H9 (cell line): Measurements from ENCODE around the gene C19orf25. TPM values are rescaled to one million over a fixed set of nuclear protein-coding genes. Genes with fewer than 3 reads are reported as not detected.

Experiments used
- DNase-seq: peaks from one replicate; pipeline ENCODE4 v3.0.0-alpha.2; 2017
- H2AFZ ChIP-seq: one replicate; pipeline ENCODE4 v1.6.1; 2013; ENCODE audit warnings: mild to moderate bottlenecking, low read length, control low read depth, moderate library complexity
- H2AK5ac ChIP-seq: 2 replicates; pipeline ENCODE4 v1.6.1; 2013; ENCODE audit warnings: low read length, control low read depth, mixed read lengths; ENCODE audit not compliant: insufficient read length
- H2BK120ac ChIP-seq: one replicate; pipeline ENCODE4 v1.6.1; 2013; ENCODE audit warnings: low read depth, mild to moderate bottlenecking, low read length, control low read depth, inconsistent platforms; ENCODE audit not compliant: poor library complexity, severe bottlenecking
- H2BK12ac ChIP-seq: 2 replicates; pipeline ENCODE4 v1.6.1; 2013; ENCODE audit warnings: low read length, control low read depth, mixed read lengths, low read depth; ENCODE audit not compliant: insufficient read length
- H2BK15ac ChIP-seq: 2 replicates; pipeline ENCODE4 v1.6.1; 2013; ENCODE audit warnings: low read depth, low read length, control low read depth
- H2BK20ac ChIP-seq: one replicate; pipeline ENCODE4 v1.6.1; 2013; ENCODE audit warnings: low read depth, mild to moderate bottlenecking, low read length, control low read depth, inconsistent platforms; ENCODE audit not compliant: poor library complexity, severe bottlenecking
- H2BK5ac ChIP-seq: 2 replicates; pipeline ENCODE4 v1.6.1; 2013; ENCODE audit warnings: low read length, control low read depth, mixed read lengths; ENCODE audit not compliant: insufficient read length
- H3K14ac ChIP-seq: 2 replicates; pipeline ENCODE4 v1.6.1; 2013; ENCODE audit warnings: low read length, control low read depth; ENCODE audit not compliant: insufficient read depth
- H3K18ac ChIP-seq: 2 replicates; pipeline ENCODE4 v1.6.1; 2013; ENCODE audit warnings: low read depth, mild to moderate bottlenecking, mixed read lengths, low read length, control low read depth; ENCODE audit not compliant: insufficient read length
- H3K23ac ChIP-seq: 2 replicates; pipeline ENCODE4 v1.6.1; 2013; ENCODE audit warnings: low read length, control low read depth, mixed read lengths, low read depth; ENCODE audit not compliant: insufficient read length
- H3K23me2 ChIP-seq: 2 replicates; pipeline ENCODE4 v1.6.1; 2013; ENCODE audit warnings: low read depth, mild to moderate bottlenecking, mixed read lengths, low read length, control low read depth; ENCODE audit not compliant: insufficient read length, poor library complexity, severe bottlenecking
- H3K27ac ChIP-seq: 2 replicates; pipeline ENCODE4 v1.5.1; 2013; ENCODE audit warnings: low read length, control low read depth, mixed read lengths, low read depth; ENCODE audit not compliant: insufficient read length
- H3K27me3 ChIP-seq: 2 replicates; pipeline ENCODE4 v1.6.1; 2013; ENCODE audit warnings: low read length, control low read depth, inconsistent platforms; ENCODE audit not compliant: insufficient read depth
- H3K4ac ChIP-seq: 2 replicates; pipeline ENCODE4 v1.6.1; 2013; ENCODE audit warnings: low read depth, mild to moderate bottlenecking, control low read depth, inconsistent platforms, low read length, moderate library complexity
- H3K4me1 ChIP-seq: 2 replicates; pipeline ENCODE4 v1.6.1; 2013; ENCODE audit warnings: low read length, control low read depth, inconsistent platforms; ENCODE audit not compliant: insufficient read depth
- H3K4me2 ChIP-seq: 2 replicates; pipeline ENCODE4 v1.6.1; 2013; ENCODE audit warnings: low read length, control low read depth, mixed read lengths; ENCODE audit not compliant: insufficient read length, insufficient read depth
- H3K56ac ChIP-seq: 2 replicates; pipeline ENCODE4 v1.6.1; 2013; ENCODE audit warnings: low read depth, mild to moderate bottlenecking, mixed read lengths, low read length, control low read depth; ENCODE audit not compliant: insufficient read length
- H3K79me1 ChIP-seq: 2 replicates; pipeline ENCODE4 v1.6.1; 2013; ENCODE audit warnings: low read depth, mild to moderate bottlenecking, moderate library complexity, low read length, control low read depth, inconsistent platforms; ENCODE audit not compliant: insufficient read depth, poor library complexity, severe bottlenecking
- H3K79me2 ChIP-seq: 2 replicates; pipeline ENCODE4 v1.6.1; 2013; ENCODE audit warnings: low read length, control low read depth, inconsistent platforms; ENCODE audit not compliant: insufficient read depth
- H3K9ac ChIP-seq: 2 replicates; pipeline ENCODE4 v1.6.1; 2013; ENCODE audit warnings: low read length, control low read depth, mixed read lengths; ENCODE audit not compliant: insufficient read length; ENCODE audit errors: extremely low read depth
- H3K9me3 ChIP-seq: one replicate; pipeline ENCODE4 v1.6.1; 2013; ENCODE audit warnings: low read depth, low read length, inconsistent platforms; ENCODE audit not compliant: control insufficient read depth
- H3T11ph ChIP-seq: one replicate; pipeline ENCODE4 v1.6.1; 2013; ENCODE audit warnings: mild to moderate bottlenecking, low read length, control low read depth, inconsistent platforms
- H4K20me1 ChIP-seq: one replicate; pipeline ENCODE4 v1.6.1; 2013; ENCODE audit not compliant: control insufficient read depth, insufficient read length, insufficient read depth
- H4K5ac ChIP-seq: 2 replicates; pipeline ENCODE4 v1.6.1; 2013; ENCODE audit warnings: low read depth, mild to moderate bottlenecking, mixed read lengths, low read length, control low read depth; ENCODE audit not compliant: insufficient read length
- H4K8ac ChIP-seq: replicated peaks from 2 replicates; pipeline ENCODE4 v1.6.1; 2013; ENCODE audit warnings: low read length, control low read depth, mixed read lengths, low read depth; ENCODE audit not compliant: insufficient read length
- H4K91ac ChIP-seq: 2 replicates; pipeline ENCODE4 v1.6.1; 2013; ENCODE audit warnings: low read depth, mild to moderate bottlenecking, moderate library complexity, mixed read lengths, low read length, control low read depth; ENCODE audit not compliant: insufficient read length
- H3K27ac Mint-ChIP-seq, 3 experiments: 2 replicates in 2 of 3; 3 replicates in 1 of 3; pipeline ENCODE4 v1.8.0; 2020 to 2021; ENCODE audit warnings: mixed read lengths in 3 of 3, mild to moderate bottlenecking in 1 of 3, moderate library complexity in 1 of 3
- H3K27me3 Mint-ChIP-seq: 2 replicates; pipeline ENCODE4 v1.8.0; 2021; ENCODE audit warnings: low read depth, mild to moderate bottlenecking, moderate library complexity, mixed read lengths
- H3K36me3 Mint-ChIP-seq, 3 experiments: 2 replicates in 2 of 3; 3 replicates in 1 of 3; pipeline ENCODE4 v1.8.0; 2020 to 2021; ENCODE audit warnings: low read depth in 3 of 3, mixed read lengths in 3 of 3; ENCODE audit not compliant: insufficient read depth in 1 of 3
- H3K4me1 Mint-ChIP-seq, 2 experiments: 2 replicates each; pipeline ENCODE4 v1.8.0; 2020; ENCODE audit warnings: mixed read lengths in 2 of 2
- H3K4me3 Mint-ChIP-seq, 2 experiments: 2 replicates in 1 of 2; 3 replicates in 1 of 2; pipeline ENCODE4 v1.8.0; 2020 to 2021; ENCODE audit warnings: mild to moderate bottlenecking in 2 of 2, mixed read lengths in 2 of 2, moderate library complexity in 1 of 2
- H3K9me3 Mint-ChIP-seq, 2 experiments: 2 replicates in 1 of 2; 3 replicates in 1 of 2; pipeline ENCODE4 v1.8.0; 2020; ENCODE audit warnings: mild to moderate bottlenecking in 2 of 2, mixed read lengths in 2 of 2, moderate library complexity in 1 of 2
- CTCF ChIP-seq: fragments of 200-600 bp; sonication (generic); conservative IDR thresholded peaks from 3 replicates; pipeline ENCODE4 v1.8.0; 2021; ENCODE audit warnings: antibody characterized with exemption, mild to moderate bottlenecking
- WGBS: extraction: QIAGEN DNeasy Blood & Tissue Kit; methylation state at CpG from one replicate; pipeline ENCODE4 v1.1.7; 2013; ENCODE audit warnings: missing lambda C conversion rate, low lambda C conversion rate, mixed read lengths; ENCODE audit not compliant: insufficient read length; ENCODE audit errors: extremely low coverage; 5-methylcytosine and 5-hydroxymethylcytosine counted together
- long read RNA-seq: library from polyadenylated mRNA; unstranded; transcript quantifications from one replicate; pipeline ENCODE4 v2.0.0, GENCODE V29; 2020
- total RNA-seq: library from RNA; stranded (reverse); gene quantifications from 2 replicates; pipeline ENCODE4 v1.2.1, GENCODE V29; 2021

The C19orf25 gene
- total RNA-seq: 30.3 and 36.8 TPM in 2 replicates
- long read RNA-seq, transcript C19orf25-213 (3 exons, 1,287 nt): minor isoform, 18 of 269 reads
- long read RNA-seq, transcript C19orf25-206 (2 exons, 1,472 nt): minor isoform, 8 of 269 reads
- long read RNA-seq, transcript C19orf25-203 (3 exons, 1,837 nt): major isoform, 159 of 269 reads
- long read RNA-seq, transcript C19orf25-202 (2 exons, 2,403 nt): minor isoform, 54 of 269 reads
- long read RNA-seq, partial matches to known transcripts: 4 of 269 reads
- long read RNA-seq, other reads (novel, unspliced or antisense): 15 of 269 reads

DNA sequence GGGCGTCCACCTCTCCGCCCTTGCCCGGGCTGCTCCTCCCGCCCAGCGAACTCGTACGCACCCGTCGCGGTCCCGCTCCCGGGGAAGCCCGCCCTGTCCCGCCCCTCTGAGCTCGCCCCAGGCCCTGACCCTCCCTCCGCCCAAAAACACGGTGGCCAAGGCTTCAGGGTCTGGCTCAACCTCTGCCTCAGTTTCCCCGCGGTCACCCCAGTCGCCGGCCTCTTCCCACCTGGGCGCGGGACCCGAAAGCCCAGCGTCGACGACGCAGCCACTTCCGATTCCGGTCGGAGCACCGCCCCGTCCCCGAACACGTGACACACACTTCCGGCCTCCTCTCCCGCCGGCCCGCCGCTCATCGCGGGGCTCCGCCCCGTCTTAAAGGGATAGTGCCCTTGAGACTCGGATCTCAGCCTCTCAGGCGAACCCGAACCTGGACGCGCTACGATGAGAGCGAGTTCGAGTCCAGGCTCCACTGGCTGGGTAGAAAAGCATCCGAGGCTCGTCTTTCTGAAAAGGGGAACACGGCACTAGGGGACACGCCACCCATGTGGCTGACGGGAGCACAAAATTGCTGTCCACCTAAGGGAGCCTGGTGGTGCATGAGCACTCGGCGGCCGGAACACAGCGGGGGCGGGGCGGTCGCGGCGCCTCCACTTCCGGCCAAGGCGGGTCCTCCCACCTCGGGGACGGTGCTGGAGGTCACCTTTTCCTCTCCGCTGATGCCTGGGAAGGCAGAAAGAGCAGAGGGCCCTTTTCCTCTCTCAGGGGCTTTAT lies at the start of gene C19orf25:
C19orf25 (minus strand) TSS at position 282 of the 774 bp plus-strand sequence. CDS start 312 bp downstream, outside the sequence.
- Histone ChIP-seq H3T11ph (no peak within 1 kb of the TSS), H3K56ac (no peak within 1 kb of the TSS), H4K20me1 (no peaks in the 10 kb centered on the region), H4K91ac (no peak within 1 kb of the TSS), H2BK15ac (no peak within 1 kb of the TSS), H3K18ac (peak within 1 kb of the TSS; percentile 79), H3K9me3 (no peaks in the 10 kb centered on the region), H3K23ac (no peak within 1 kb of the TSS), H2BK5ac (no peak within 1 kb of the TSS), H3K4me1 (no peaks in the 10 kb centered on the region), H3K79me1 (no peaks in the 10 kb centered on the region), H3K14ac (peak within 1 kb of the TSS; percentile 80; the same call in 1 of the 2 replicates), H2AK5ac (no peak within 1 kb of the TSS), H4K8ac (no peak within 1 kb of the TSS), H2AFZ (peak within 1 kb of the TSS; percentile 32), H3K4ac (no peak within 1 kb of the TSS), H3K79me2 (no peaks in the 10 kb centered on the region), H2BK20ac (no peak within 1 kb of the TSS), H3K27ac (no peak within 1 kb of the TSS), H2BK120ac (no peak within 1 kb of the TSS), H2BK12ac (no peak within 1 kb of the TSS), H3K27me3 (no peaks in the 10 kb centered on the region), H3K23me2 (peaks cover 3% of the 10 kb centered on the region), H4K5ac (no peak within 1 kb of the TSS), H3K4me2 (peak within 1 kb of the TSS; percentile 54), H3K9ac (peak within 1 kb of the TSS; percentile 75)
- Mint-ChIP-seq H3K27ac (peak within 1 kb of the TSS; percentile 95 to 98 (median 97); a peak in 6 of 7 replicates), H3K36me3 (peaks cover 5 to 13% (median 11%) of the 10 kb centered on the region in 3 experiments; a peak in 6 of 7 replicates), H3K4me3 (peak within 1 kb of the TSS; percentile 97 to 98), H3K9me3 (no peaks in the 10 kb centered on the region), H3K27me3 (no peaks in the 10 kb centered on the region; the same call in none of the 2 replicates), H3K4me1 (peaks cover 0 to 9% of the 10 kb centered on the region in 2 experiments; a peak in 2 of 4 replicates)
- TF ChIP-seq CTCF: no peak
- peak; percentile 94 for DNase-seq
- WGBS: no CpG with 5 or more reads among the region's 71 CpGs
